Left colon (tissue), 2 donors: Measurements from ENCODE around the gene JUN. TPM values are rescaled to one million over a fixed set of nuclear protein-coding genes. Genes with fewer than 3 reads are reported as not detected.

Experiments used
- ATAC-seq: fragments of 200-7000 bp; cut with Tn5 transposase; one replicate; pipeline ENCODE4 v1.9.1; 2020; ENCODE audit warnings: mild to moderate bottlenecking, moderate library complexity
- DNase-seq, 2 donors: peaks; one replicate each; pipeline ENCODE4 v3.0.0-alpha.2; 2020
- intact Hi-C, 2 donors: fragments of 100-400 bp; cut with DNase I in 1 of 2; cut with micrococcal nuclease in 1 of 2; formaldehyde crosslinking; loops; one replicate each; pipeline versions ENCODE4 v1.11.2 to v1.14.0; 2022; cut with DNase I, micrococcal nuclease
- total RNA-seq, 2 donors: library from RNA; stranded (reverse); fragmentation: NEBNext Ultra II Directional; extraction: Animal tissue kit (Norgen Biotek cat#: 25700); gene quantifications; one replicate each; pipeline ENCODE4 v1.2.1, GENCODE V29; 2021
- donor health status: DM: no; HTN: no; CAD: no.
- donor health status: DM: yes; HTN: yes; CAD: no.

The JUN gene
- total RNA-seq, 2 donors from 2014 or later = 184 to 199 TPM

DNA sequence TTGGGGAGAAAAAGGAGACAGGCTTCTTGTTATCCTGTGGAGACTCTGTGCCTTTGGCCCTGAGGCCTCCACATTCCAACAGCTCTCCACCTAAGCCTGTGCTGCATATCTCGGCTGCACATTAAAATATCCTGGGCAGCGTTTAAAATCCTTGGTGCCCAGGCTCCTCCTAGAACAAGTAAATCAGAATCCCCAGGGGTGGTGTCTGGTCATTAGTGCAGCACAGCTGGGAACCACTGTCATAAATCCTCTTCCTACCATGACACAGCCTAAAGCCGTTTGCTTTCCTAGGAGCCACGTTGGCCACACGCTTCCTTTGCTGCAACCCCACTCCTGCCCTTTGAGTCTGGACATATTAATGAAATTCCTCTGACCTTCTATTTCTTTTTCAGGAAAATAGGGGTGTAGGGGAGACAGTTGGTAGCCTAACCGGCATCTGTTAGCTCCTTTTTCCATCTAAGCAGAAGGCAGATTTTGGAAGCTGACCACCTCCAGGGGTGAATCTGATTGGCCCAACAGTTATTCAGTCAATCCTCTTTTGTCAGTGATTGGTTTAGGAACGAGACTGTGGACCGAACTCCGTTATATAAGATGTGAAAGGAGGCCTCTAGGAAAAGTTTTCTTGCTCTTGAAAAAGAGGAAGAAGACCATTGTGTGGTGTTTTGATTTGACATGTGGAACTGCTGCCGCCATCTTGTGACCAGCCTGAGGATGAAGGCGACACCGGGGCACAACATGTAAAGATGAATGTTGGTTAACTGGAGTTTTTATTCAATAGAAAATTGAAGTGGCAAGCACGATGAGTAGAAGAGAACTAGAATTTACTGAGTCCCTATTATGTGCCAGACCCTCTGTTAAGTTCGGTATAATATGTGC is 41.9 kb downstream of the JUN start:
- intact Hi-C loops = loop anchor here in 1 of 2 donors (5.0 kb wide), 1 partner anchor 1020 kb away; no protein-coding TSS in a partner anchor
- no peak for DNase-seq
- ATAC-seq = no peak

- intact Hi-C loops = loop anchor here in 1 of 2 donors (5.0 kb wide), 1 partner anchor 1022 kb away; no protein-coding TSS in a partner anchor
- ATAC-seq (peak; percentile 59), DNase-seq (no peak)
Observed at GRCh38 chr1:58739856-58740466, 43.9 kb downstream of the JUN start.

DNA sequence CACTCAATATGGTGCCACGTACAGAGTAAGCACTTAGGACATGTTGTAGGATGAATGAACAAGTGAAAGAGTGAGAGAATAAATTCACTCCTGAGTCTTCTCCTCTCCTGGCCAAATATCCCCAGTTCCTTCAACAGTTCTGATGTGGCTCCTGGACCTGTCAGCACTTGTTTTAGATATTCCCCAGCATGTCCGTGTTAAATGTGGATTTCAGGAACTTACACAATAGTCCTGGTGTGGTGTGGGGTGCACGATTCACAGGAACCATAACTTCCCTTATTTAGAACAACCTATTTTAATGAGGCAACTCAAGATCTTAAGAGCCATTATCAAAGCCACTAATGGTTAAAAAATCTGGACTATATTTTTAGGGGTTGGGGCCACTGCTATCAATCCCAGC is 45.0 kb downstream of the JUN start:
- DNase-seq (no peak), ATAC-seq (no peak)
- intact Hi-C loops = no loop called here

DNA sequence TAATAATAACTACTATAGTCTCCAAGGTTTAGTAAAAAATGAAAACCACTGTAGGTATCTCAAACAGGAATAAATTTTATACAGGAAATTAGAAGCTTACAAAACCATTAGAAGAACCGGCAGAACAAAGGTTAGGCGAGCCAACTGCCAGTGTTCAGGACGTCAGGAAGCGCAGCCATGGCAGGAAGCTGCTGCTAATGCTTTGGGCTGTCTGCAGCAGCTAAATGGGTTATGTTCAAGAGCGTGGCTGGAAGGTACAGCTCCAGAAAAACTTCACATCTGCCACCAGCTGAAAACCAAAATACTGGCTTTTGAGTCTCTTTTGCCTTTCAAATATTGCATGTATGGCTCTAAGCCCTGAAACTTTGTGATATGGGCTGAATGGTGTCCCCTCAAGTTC is 48.3 kb downstream of the JUN start:
- intact Hi-C loops = no loop called here
- ATAC-seq (no peak), DNase-seq (no peak)

- DNase-seq = no peak
- ATAC-seq = no peak
- intact Hi-C loops = no loop called here
Observed at GRCh38 chr1:58734630-58735029, 49.2 kb downstream of the JUN start.

DNA sequence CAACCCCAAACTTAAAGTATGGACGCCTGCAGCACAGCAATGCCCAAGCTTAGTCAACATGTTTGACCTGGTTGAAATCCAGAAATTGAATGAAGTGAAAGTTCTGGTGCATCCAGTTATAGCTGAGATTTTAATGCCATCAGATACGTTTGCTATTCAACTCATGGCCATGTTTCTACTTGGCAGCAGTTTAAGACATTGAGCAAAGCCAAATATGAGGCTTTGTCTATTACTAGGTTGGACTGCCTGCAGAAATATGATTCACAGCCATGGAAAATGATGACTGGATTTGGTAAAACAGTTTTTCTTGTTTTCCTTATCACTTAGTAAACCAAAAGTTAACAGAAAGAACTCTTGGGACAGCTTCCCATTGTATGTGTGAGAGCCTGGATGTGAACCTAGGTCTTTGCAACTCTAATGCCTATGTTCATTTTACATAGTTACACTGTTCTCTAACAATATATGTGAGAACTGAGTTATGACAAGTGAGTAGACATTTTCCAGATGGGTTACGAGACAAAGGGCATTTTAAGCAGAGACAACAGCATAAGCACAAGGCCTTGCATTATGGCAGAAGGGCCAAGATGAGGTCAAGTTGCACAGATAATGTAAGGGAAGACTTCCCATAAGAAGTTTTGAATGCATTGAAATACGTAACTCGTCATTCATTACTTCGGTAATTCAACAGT is 51.6 kb downstream of the JUN start:
- intact Hi-C loops = no loop called here
- ATAC-seq = no peak
- no peak for DNase-seq

Other genes with a start within 250 kb of the JUN start
- gene OMA1, start 237.3 kb downstream of the JUN start, total RNA-seq = 10 to 100 TPM; 23.8 to 26.2 TPM
- under 1 TPM; 0.37 to 0.42 TPM for gene TACSTD2, start 206.8 kb downstream of the JUN start, total RNA-seq
- gene MYSM1, start 84.0 kb downstream of the JUN start, total RNA-seq = 10 to 100 TPM; 40.3 to 52.5 TPM